GM10847 (cell line): ENCODE measurements around the gene PLXNA2.

ENCODE experiments used
- POLR2A ChIP-seq: IDR thresholded peaks from 2 replicates; pipeline ENCODE4 v1.6.1; 2011; ENCODE audit not compliant: insufficient read length; ENCODE audit errors: extremely low read depth

Gene PLXNA2

DNA sequence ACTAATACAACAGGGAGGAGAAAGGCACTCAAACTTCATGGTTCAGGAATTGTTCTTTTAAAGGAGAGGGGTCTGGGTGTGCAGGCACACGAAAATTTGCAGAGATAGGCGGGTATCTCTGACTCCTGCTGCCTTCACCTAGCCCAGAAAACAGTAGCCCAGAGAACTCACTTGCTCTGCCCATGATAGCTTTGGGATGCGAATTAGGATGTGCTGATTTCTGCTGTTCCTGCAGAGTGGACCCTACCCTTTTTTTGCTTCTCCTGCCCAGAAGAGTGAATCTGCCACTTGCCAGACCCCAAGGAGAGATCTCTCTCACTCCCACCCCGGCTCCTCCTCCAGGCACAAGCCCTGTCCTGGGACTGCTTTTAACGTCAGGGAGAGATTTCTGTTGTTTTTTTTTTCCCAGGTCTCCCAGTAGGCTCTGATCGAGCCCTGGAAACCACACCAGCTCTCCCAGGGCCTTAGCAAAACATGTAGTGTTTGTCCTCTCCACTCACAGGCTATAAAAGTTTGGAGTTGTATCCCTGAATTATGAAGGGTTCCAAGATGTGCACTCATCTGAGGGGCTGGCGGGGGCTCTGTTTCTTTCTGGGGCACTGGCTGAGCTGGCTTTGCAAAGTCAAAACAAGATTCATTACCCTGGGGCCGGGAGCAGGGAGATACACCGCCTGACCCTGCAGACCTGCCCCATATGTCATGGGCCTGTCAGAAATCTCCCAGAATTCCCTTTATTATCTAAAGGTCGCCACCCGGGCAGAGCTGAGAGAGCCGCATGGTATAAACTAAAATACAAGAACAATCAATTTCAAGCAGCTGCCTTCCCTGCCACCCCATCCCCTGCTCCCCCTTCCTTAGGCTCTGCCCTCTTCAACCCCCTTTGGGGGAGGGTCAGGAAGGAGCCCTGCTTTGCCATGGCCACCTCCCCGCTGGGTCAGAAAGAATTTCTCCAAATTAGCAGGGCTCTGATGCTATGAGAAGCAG, 17.9 kb downstream of the PLXNA2 start:
- no peak for TF ChIP-seq POLR2A

DNA sequence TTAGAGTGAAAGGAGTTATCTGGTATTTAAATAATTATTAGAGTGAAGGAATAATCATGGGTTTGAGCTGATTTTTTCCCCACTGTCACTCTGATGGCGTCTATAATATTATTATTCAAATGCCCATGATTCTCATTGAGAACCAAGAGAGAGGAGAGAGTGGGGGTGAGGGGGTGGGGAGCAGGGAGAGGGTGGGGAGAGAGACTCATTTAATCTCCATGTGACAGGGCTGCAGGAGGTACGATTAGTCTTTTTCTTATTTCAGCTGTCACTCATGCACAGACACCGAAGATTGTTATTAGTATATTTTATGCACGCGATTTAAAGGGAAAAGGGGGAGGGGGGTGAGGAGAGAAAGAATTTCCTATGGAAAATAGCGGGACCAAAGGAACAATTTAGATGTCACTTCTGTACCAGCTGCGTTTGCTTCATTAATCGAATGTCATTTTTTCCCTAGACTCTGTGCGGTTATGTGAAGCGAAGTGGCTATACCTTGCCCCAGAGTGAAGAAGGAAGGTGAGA, 19.9 kb downstream of the PLXNA2 start:
- TF ChIP-seq POLR2A, result no peak

DNA sequence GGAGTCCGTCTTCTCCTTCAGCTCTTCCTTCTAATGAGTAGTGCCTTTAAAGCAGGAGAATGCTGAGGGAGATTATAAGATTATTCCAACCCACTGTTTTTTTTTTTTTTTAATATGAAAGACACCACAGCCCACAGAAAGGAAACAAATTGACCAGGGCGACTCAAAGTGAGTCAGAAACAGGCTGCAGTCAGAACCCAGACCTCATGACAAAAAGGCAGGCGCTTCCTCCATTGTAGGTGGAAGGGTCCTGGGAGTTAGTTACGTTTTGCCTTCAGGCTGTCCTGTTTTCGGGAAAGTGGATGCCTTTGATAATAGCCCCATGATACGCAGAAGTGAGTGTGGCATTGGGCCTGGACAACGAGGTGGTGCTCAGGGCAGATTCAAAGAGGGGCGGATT, 21.0 kb downstream of the PLXNA2 start:
- TF ChIP-seq POLR2A, result no peak

DNA sequence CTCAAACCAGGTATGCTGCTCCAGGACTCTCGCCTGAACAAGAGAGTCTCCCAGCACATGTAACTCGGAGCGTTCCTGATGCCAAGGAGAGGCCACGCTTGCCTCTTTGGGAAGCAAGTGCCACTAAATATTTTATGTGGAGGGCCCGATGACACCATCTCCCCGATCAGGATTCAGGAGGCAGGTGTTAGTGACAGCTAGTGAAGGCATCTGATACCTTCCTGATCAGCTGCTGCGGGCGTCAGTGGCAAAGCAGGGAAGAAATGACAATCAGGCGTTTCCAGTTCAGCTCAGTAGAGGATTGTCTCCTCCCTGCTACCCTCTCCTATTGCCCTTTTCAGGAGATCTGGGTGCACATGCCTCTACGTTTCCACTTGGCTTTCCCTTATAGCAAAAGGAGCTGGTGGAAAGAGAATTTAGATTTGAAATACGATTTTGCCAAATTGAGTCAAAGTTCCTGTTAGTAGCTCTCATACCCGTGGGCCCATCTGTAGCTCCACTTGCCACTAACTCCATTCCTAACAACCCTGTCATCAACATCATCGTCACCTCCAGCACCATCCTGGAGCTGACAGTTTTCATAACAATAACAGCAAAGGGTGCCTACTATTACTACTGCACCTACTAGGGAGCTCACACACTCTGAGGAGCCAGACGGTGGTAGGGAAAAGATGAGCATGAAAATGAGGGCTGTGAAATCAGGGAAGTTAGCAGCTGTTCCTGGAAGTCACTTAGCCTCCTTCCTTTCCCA, 21.6 kb downstream of the PLXNA2 start:
- no peak for TF ChIP-seq POLR2A

DNA sequence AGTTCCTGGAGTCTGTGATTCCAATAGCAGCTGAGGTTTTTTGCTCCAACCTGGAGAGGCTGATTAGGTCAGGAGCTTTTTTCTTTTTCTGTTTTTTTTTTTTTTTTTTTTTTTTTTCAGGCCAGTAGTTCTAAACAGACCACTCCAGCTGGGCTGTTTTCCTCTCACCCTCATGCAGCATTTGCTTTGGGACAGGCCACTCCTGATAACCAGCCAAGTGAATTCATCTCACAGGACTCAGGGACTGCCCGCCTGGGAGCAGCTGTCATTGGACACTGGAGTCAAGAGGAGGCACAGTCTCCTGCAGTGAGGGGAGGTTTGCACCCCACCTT, 22.9 kb downstream of the PLXNA2 start:
- no peak for TF ChIP-seq POLR2A

DNA sequence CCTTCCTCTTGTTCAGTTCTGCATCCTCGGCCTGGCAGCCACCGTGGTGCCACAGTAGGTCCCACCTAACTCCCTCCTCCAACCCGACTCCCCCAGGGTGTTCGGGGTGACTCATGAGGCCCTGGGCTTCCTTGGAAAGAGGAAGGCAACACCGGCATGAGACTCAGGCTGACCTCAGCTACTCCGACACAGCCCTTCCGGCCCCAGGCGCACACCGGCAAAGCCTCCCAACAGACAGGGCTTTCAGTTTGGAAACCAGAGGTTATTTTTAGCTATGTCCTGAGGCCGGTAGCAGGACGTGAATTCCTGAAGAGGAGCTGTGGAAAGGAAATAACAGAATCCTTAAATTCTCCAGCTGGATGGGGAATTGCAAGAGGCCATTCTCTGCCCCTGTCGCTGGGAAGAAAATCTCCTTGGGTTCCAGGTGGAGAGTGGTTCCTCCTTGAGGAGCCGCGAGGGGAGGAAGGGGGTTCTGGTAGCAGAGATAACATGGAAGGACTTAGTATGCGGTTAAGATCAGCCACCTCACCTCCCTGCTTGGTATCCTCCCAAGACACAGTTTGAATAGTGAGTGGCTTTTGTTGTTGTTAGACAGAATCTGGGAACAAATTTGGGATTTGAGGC, 24.4 kb downstream of the PLXNA2 start:
- no peak for TF ChIP-seq POLR2A

DNA sequence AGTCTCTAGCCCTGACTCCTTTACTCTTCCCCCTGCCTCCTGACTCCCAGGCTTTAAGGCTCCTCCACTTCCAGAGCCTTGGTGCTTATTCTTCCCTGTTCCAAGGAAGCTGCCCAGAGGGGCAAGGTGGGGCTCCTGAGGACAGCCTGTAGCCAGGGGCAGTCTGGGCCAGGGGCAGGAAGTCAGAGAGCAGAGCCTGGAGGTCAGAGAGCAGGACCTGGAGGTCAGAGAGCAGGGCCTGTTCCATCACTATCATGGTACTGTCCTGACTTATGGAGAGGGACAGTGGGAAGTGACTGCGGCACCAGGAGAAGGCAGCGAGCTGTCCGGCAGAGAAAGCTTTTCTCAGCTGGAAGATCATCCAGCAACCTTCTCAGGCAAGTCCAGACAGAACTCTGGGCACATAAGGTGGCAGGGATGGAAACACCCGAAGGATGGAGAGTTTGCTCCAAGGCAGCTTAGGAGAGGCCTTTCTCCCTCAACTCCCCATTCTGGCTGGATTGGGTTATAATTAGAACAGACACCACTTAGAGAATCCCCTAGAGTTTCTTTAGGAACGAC, 25.0 kb downstream of the PLXNA2 start:
- TF ChIP-seq POLR2A, result no peak

DNA sequence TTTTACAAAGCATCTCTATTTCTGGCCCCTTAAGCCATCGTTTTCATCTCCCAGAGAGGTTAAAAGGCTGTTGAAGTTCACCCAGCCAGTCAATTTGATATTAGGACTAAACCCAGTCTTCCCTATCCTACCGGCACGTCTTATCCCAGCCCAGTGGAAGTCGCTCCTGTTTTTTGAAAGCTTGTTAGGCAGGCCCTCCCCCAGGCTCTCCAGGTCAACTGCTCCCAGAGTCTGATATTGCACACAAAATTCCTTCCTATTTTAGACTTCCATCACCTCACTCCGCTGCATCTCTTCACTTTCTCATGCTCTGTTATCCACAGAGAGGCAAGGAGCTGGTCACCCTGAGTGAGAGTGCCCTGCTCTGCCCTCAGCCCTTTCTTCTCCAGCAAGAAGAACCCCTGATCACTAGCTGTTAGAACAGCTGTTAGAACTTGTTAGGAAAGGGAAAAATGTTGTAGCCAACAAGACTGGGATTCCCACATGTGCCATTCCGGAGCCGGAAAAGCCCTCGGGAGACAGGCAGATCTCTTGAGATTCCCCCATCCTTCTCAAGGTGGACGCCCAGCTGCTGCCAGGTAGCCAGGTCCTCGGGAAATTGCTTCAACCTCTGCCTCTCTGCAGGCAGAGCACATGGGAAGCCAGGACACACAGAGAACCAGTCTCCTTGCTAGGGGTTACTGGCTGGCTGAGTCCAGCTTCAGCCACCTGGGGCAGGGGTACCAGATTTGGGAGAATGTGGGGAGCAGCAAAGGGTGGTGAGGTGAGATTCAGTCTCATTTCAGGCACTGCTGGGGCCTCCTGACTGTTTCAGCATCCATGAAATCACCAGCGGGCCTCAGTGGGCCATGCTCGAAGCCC, 25.7 kb downstream of the PLXNA2 start:
- no peak for TF ChIP-seq POLR2A

DNA sequence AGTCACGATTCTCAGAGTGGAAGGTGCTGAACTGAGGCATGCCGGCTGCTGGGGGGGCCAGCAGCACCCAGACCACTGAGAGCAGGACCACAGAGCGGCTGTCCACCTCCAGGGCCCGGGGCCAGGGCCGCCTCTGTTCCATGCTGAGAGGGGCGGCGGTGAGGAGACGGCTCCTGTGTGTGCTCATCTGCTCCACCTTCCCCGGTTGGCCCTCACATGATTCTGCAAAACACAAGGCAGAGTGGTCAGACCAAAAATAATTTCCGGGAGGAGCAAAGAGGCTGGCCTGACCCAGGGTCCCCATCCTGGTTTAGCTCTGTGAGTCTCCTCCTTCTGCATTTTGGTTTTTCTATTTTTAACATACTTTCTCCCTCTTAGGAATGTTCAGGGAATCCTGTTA, 26.4 kb downstream of the PLXNA2 start:
- TF ChIP-seq POLR2A, result no peak

DNA sequence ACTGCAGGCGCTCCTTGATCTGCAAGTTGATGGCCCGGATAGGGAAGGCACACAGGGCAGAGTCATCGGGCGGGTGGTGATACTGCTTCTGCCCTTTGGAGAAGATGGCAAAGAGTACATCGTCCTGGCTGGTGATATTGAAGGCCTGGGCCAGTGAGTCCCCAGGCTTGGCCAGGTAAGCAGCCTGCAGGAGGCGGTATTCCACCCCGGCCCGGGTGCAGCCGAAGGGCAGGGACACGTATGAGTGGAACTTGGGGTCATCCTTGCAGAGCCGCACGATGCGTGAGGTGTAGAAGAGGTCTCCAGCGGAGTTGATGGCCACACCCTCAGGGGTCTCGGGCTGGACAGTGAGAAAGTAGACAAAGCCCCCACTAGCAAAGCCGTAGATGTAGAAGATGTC, 27.4 kb downstream of the PLXNA2 start:
- no peak for TF ChIP-seq POLR2A

DNA sequence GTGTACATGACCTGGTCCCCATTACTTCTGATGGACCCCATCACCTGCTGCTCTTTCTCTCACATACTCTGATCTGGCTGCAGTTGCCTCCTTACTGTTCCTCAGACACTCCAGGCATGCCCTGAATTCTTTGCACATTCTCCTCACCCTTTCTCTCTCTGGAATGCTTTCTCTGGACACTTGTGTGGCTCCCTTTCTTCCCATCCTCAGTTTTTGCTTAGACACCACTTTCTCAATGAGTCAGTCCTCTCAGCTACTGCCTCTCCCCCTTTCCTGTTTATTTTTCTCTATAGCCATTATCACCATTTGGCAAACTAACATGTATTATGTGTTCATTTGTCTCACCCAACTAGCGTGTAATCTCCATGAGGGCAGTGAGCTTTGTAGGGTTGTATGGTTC, 28.1 kb downstream of the PLXNA2 start:
- TF ChIP-seq POLR2A, result no peak

DNA sequence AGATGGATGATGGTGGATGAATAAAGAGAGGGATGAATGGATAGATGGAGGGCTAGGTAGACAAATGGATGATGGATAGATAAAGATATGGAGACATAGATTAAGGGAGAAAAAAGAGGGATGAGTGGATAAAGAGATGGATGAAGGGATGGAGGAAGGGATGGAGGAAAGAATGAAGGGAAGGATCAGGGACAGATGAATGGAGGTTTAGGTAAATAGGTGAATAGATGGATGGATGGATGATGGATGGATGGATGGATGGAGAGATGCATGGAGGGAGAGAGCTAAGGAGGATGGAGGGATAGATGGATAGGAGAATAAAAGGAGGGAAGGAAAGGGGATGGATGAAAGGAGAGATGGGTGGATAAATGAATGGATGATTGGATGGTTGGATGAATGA, 28.8 kb downstream of the PLXNA2 start:
- no peak for TF ChIP-seq POLR2A

DNA sequence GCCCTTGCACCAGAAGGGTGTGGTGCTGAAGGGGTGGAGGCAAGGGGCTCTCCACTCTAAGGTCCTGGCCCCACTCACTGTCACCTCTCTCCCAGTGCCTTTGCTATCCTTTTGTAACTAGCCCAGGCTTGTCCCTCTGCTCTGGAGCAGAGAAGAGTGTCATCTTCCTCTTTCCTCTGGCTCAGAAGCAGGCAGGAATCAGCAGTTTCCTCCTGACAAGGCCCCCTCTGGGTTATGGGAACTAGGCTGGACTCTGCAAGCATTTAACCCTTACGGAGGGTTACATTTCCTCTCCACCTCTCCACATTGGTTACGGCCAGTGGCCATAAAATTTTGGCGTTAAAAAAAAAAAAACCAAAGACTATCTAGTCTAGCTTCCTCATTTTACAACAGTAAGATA, 30.4 kb downstream of the PLXNA2 start:
- no peak for TF ChIP-seq POLR2A

DNA sequence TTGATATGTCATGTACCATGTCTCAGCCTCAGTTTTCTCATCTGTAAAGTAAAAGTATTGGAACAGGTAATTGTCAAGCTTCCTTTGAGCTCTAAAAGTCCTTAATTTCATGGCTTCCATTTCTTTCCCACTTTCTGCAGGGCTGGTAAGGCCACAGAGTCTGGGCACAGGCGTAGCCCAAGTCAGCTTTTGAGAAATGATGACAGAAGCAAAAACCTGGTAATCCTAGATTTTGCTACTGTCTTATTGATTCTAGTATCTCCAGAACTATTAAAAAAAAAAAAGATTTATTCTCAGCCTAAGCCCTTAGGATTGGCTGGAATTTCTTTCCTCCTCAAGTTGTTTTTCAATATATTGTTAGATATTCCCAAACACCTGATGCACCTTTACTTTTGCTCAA, 31.3 kb downstream of the PLXNA2 start:
- no peak for TF ChIP-seq POLR2A

DNA sequence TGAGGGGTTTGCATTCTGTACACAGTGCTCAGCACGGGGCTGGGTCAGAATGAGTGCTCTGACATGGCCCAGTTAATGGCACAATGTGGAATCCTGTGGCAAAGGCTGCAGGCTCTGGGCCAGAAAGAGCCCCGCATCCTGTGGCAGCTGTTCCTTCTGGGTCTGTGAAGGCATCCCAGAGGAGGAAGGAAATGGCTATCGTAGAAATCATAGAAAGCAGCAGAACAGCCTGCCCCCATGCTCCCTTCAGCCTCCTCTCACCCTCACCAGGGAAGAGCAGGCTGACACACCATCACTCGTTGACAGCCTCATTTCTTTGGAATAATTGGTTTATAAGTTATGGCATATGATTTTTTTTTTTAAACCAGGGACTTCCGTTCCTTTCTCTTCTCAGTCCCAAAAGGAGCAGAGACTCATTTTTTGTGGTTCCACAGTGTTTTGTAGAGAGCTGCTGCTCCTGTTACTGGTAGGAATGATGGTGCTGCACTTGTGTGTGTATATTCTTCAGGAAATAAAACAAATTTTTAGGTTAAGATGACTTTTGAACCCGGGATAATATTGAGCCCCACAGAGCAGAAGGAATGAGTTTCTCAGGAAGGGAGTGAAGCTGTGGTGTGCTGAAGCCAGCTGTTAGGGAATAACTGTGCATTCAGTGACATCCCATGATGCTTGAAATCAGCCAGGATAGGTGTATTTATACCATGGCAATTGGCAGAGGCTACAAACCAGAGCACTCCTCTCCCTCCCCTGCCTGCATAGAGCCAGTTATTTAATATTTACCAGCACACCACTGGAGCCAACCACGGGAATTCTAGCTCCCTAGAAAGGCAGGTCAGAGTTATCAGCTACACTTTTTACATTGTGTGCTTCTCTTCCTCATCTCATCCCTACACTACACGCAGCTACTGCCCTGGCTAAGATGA, 32.0 kb downstream of the PLXNA2 start:
- TF ChIP-seq POLR2A, result no peak
